BJ (cell line): Measurements from ENCODE around the gene SLC41A3. TPM values are rescaled to one million over a fixed set of nuclear protein-coding genes. Genes with fewer than 3 reads are reported as not detected.

Experiments
- CTCF ChIA-PET: fragments of 350-600 bp; formaldehyde crosslinking; extraction: SDS; loops from one replicate; lab custom pipeline; 2021; ENCODE audit warnings: antibody characterized with exemption, inconsistent platforms; lab: Yijun Ruan, JAX
- POLR2A ChIA-PET: fragments of 300-600 bp; sonication (Branson Sonifier 250); formaldehyde crosslinking; extraction: SDS; loops from one replicate; lab custom pipeline; 2021; ENCODE audit warnings: antibody characterized with exemption; lab: Charles Lee
- DNase-seq: peaks from one replicate; pipeline ENCODE4 v3.0.0-alpha.2; 2011; ENCODE audit warnings: low read depth
- H3K27me3 ChIP-seq: 2 replicates; pipeline ENCODE4 v1.6.0; 2011; ENCODE audit warnings: low read length; ENCODE audit not compliant: control insufficient read depth, insufficient read depth
- H3K36me3 ChIP-seq: 2 replicates; pipeline ENCODE4 v1.5.1; 2011; ENCODE audit warnings: low read length; ENCODE audit not compliant: control insufficient read depth, insufficient read depth
- H3K4me3 ChIP-seq: 2 replicates; pipeline ENCODE4 v1.5.1; 2011; ENCODE audit warnings: low read depth, mild to moderate bottlenecking, control low read depth, low read length
- CTCF ChIP-seq: IDR thresholded peaks from 2 replicates; pipeline ENCODE4 v1.5.1; 2011; ENCODE audit warnings: low read depth, mild to moderate bottlenecking, control low read depth, inconsistent platforms, low read length, moderate library complexity; ENCODE audit not compliant: insufficient read depth
- polyA plus RNA-seq: library from polyadenylated mRNA; depleted of rRNA; stranded (reverse); fragments of >200 nt; gene quantifications from 2 replicates; pipeline ENCODE4 v1.2.3, GENCODE V29; 2011

SLC41A3 gene
- polyA plus RNA-seq, 1 experiment = 70.8 TPM

- no peaks in the 10 kb centered on the region for H3K36me3 ChIP-seq
- CTCF ChIA-PET = interaction anchor here (1.6 kb wide), 1 partner anchor 11 kb away, joined by 4 read pairs; no protein-coding TSS in a partner anchor
- POLR2A ChIA-PET = no interaction called here
- DNase-seq = no peak
- no peaks in the 10 kb centered on the region for H3K27me3 ChIP-seq
- H3K4me3 ChIP-seq = no peak overlapping the region; the same call in 1 of the 2 replicates
- TF ChIP-seq CTCF = no peak
These were observed 1.4 kb downstream of the SLC41A3 start for GRCh38 chr3:126082362-126083137.

- peak; percentile 41 for TF ChIP-seq CTCF
- Histone ChIP-seq H3K27me3 (no peaks in the 10 kb centered on the region), H3K4me3 (no peak overlapping the region), H3K36me3 (no peaks in the 10 kb centered on the region)
- ChIA-PET CTCF (interaction anchor here (1.6 kb wide), 1 partner anchor 10 kb away, joined by 4 read pairs; no protein-coding TSS in a partner anchor), POLR2A (no interaction called here)
- no peak for DNase-seq
These were observed 2.1 kb downstream of the SLC41A3 start for GRCh38 chr3:126081618-126082361.

GRCh38 chr3:126080970-126081369 lies 3.0 kb downstream of the SLC41A3 start:
- no peak for TF ChIP-seq CTCF
- H3K36me3 ChIP-seq = no peaks in the 10 kb centered on the region
- ChIA-PET CTCF (interaction anchor here (1.6 kb wide), 1 partner anchor 9 kb away, joined by 4 read pairs; no protein-coding TSS in a partner anchor), POLR2A (no interaction called here)
- DNase-seq = no peak
- H3K27me3 ChIP-seq = no peaks in the 10 kb centered on the region
- H3K4me3 ChIP-seq = no peak overlapping the region

GRCh38 chr3:126078866-126079265 lies 5.1 kb downstream of the SLC41A3 start:
- POLR2A ChIA-PET = no interaction called here
- Histone ChIP-seq H3K36me3 (no peaks in the 10 kb centered on the region), H3K27me3 (no peaks in the 10 kb centered on the region), H3K4me3 (no peak overlapping the region)
- CTCF ChIA-PET = interaction anchor here (1.2 kb wide), 1 partner anchor 23 kb away, joined by 3 read pairs; no protein-coding TSS in a partner anchor
- no peak for DNase-seq
- TF ChIP-seq CTCF = no peak

GRCh38 chr3:126077754-126078153 lies 6.2 kb downstream of the SLC41A3 start:
- no peak for DNase-seq
- no peaks in the 10 kb centered on the region for H3K36me3 ChIP-seq
- no peak for TF ChIP-seq CTCF
- CTCF ChIA-PET = no interaction called here
- H3K27me3 ChIP-seq = no peaks in the 10 kb centered on the region
- H3K4me3 ChIP-seq = no peak overlapping the region
- POLR2A ChIA-PET = no interaction called here
